ENCODE measurements around the gene SLC16A3.

GRCh38 chr17:82232322-82232820 is 3.5 kb downstream of the SLC16A3 start:
- TF ChIP-seq CTCF (conservative IDR thresholded peaks at IDR 0.05; ENCODE audit: low read length) (no peak), EZH2phosphoT487 (IDR thresholded peaks at IDR 0.05; ENCODE audit: borderline replicate concordance) (no peak)
